ENCODE measurements around the gene THAP3. TPM values are rescaled to one million over a fixed set of nuclear protein-coding genes. Genes with fewer than 3 reads are reported as not detected.
"Not testable (repeated sequence)": the region's sequence is repeated elsewhere in the genome, so short reads cannot be mapped to it uniquely, and the experiment has no call there.

THAP3 gene
- total RNA-seq, 1 donor from 2014 or later = 25.0 TPM

GRCh38 chr1:6635910-6636760, 11.5 kb downstream of the THAP3 start:
- Mint-ChIP-seq H3K27me3 (ENCODE audit: insufficient read depth, low read depth) (peaks cover 7% of the 10 kb centered on the region), H3K9me3 (no peaks in the 10 kb centered on the region), H3K4me3 (no peak overlapping the region), H3K27ac (no peak overlapping the region), H3K4me1 (no peaks in the 10 kb centered on the region), H3K36me3 (peaks cover 10% of the 10 kb centered on the region)
- no peak overlapping the region for H3K27ac ChIP-seq
- H3K79me2 ChIP-seq (ENCODE audit: low read depth) = no peaks in the 10 kb centered on the region
- H3K9me3 ChIP-seq (ENCODE audit: low read depth) = no peaks in the 10 kb centered on the region
- H2AFZ ChIP-seq (replicated peaks) = no peak overlapping the region
- DNase-seq (ENCODE audit: low spot score) = no peak
- no peak overlapping the region for H3K4me3 ChIP-seq
- H3K9ac ChIP-seq = no peak overlapping the region
- TF ChIP-seq EZH2 (IDR thresholded peaks at IDR 0.05) (no peak), EZH2phosphoT487 (IDR thresholded peaks at IDR 0.05) (no peak), CTCF (IDR thresholded peaks at IDR 0.05) (no peak)
- no peak overlapping the region for H3K4me2 ChIP-seq
- no peaks in the 10 kb centered on the region for H3K4me1 ChIP-seq
- no peaks in the 10 kb centered on the region for H3K27me3 ChIP-seq
- peaks cover 15% of the 10 kb centered on the region for H3F3A ChIP-seq (ENCODE audit: low read depth)
- H3K36me3 ChIP-seq = no peaks in the 10 kb centered on the region
- no peaks in the 10 kb centered on the region for H4K20me1 ChIP-seq (ENCODE audit: low read depth)

GRCh38 chr1:6636778-6637177, 12.1 kb downstream of the THAP3 start:
- H3F3A ChIP-seq (ENCODE audit: low read depth) = peaks cover 15% of the 10 kb centered on the region
- H3K9me3 Mint-ChIP-seq; H4K20me1 ChIP-seq (ENCODE audit: low read depth); H3K4me3 ChIP-seq; H3K27me3 Mint-ChIP-seq (ENCODE audit: insufficient read depth, low read depth); H3K9me3 ChIP-seq (ENCODE audit: low read depth); H3K27me3 ChIP-seq; H3K4me1 Mint-ChIP-seq; H3K4me3 Mint-ChIP-seq; H3K36me3 ChIP-seq; H2AFZ ChIP-seq (replicated peaks); H3K4me2 ChIP-seq; H3K79me2 ChIP-seq (ENCODE audit: low read depth); H3K4me1 ChIP-seq; H3K9ac ChIP-seq; H3K27ac Mint-ChIP-seq; H3K27ac ChIP-seq; DNase-seq (ENCODE audit: low spot score): not testable (repeated sequence)
- H3K36me3 Mint-ChIP-seq = peaks cover 13% of the 10 kb centered on the region

- no peaks in the 10 kb centered on the region for H4K20me1 ChIP-seq (ENCODE audit: low read depth)
- H2AFZ ChIP-seq (replicated peaks) = no peak overlapping the region
- Mint-ChIP-seq H3K27me3 (ENCODE audit: insufficient read depth, low read depth) (peaks cover 6% of the 10 kb centered on the region), H3K4me1 (no peaks in the 10 kb centered on the region), H3K27ac (no peak overlapping the region), H3K9me3 (no peaks in the 10 kb centered on the region), H3K36me3 (peaks cover 20% of the 10 kb centered on the region), H3K4me3 (no peak overlapping the region)
- H3K9me3 ChIP-seq (ENCODE audit: low read depth) = no peaks in the 10 kb centered on the region
- no peaks in the 10 kb centered on the region for H3K36me3 ChIP-seq
- DNase-seq (ENCODE audit: low spot score) = no peak
- H3K9ac ChIP-seq = no peak overlapping the region
- H3K27ac ChIP-seq = no peak overlapping the region
- no peak overlapping the region for H3K4me3 ChIP-seq
- TF ChIP-seq CTCF (IDR thresholded peaks at IDR 0.05) (no peak), EZH2 (IDR thresholded peaks at IDR 0.05) (no peak), EZH2phosphoT487 (IDR thresholded peaks at IDR 0.05) (no peak)
- H3F3A ChIP-seq (ENCODE audit: low read depth) = peaks cover 15% of the 10 kb centered on the region
- no peaks in the 10 kb centered on the region for H3K27me3 ChIP-seq
- H3K79me2 ChIP-seq (ENCODE audit: low read depth) = no peaks in the 10 kb centered on the region
- no peaks in the 10 kb centered on the region for H3K4me1 ChIP-seq
- no peak overlapping the region for H3K4me2 ChIP-seq
Observed at GRCh38 chr1:6637770-6638169, 13.1 kb downstream of the THAP3 start.

GRCh38 chr1:6638226-6638625, 13.6 kb downstream of the THAP3 start:
- Histone ChIP-seq H3K4me2 (no peak overlapping the region), H3K9me3 (ENCODE audit: low read depth) (no peaks in the 10 kb centered on the region), H3K9ac (no peak overlapping the region), H2AFZ (replicated peaks) (no peak overlapping the region), H3K27ac (no peak overlapping the region), H3F3A (ENCODE audit: low read depth) (peaks cover 15% of the 10 kb centered on the region), H3K4me3 (no peak overlapping the region), H3K4me1 (no peaks in the 10 kb centered on the region), H4K20me1 (ENCODE audit: low read depth) (no peaks in the 10 kb centered on the region), H3K79me2 (ENCODE audit: low read depth) (no peaks in the 10 kb centered on the region), H3K36me3 (no peaks in the 10 kb centered on the region), H3K27me3 (no peaks in the 10 kb centered on the region)
- Mint-ChIP-seq H3K4me3 (no peak overlapping the region), H3K36me3 (peaks cover 21% of the 10 kb centered on the region), H3K4me1 (no peaks in the 10 kb centered on the region), H3K27me3 (ENCODE audit: insufficient read depth, low read depth) (peaks cover 6% of the 10 kb centered on the region), H3K9me3 (no peaks in the 10 kb centered on the region), H3K27ac (no peak overlapping the region)
- DNase-seq (ENCODE audit: low spot score) = no peak
- TF ChIP-seq CTCF (IDR thresholded peaks at IDR 0.05) (no peak), EZH2phosphoT487 (IDR thresholded peaks at IDR 0.05) (no peak), EZH2 (IDR thresholded peaks at IDR 0.05) (no peak)

- H3K27ac Mint-ChIP-seq; DNase-seq (ENCODE audit: low spot score); H3K36me3 ChIP-seq; H3F3A ChIP-seq (ENCODE audit: low read depth); H3K4me3 ChIP-seq; H3K79me2 ChIP-seq (ENCODE audit: low read depth); H3K27me3 Mint-ChIP-seq (ENCODE audit: insufficient read depth, low read depth); H3K4me1 ChIP-seq; H3K9me3 ChIP-seq (ENCODE audit: low read depth); H3K27ac ChIP-seq; H2AFZ ChIP-seq (replicated peaks); H3K9me3 Mint-ChIP-seq; H3K4me1 Mint-ChIP-seq; H3K9ac ChIP-seq; H4K20me1 ChIP-seq (ENCODE audit: low read depth); H3K27me3 ChIP-seq; H3K4me3 Mint-ChIP-seq; H3K4me2 ChIP-seq: not testable (repeated sequence)
- H3K36me3 Mint-ChIP-seq = peaks cover 21% of the 10 kb centered on the region
Observed at GRCh38 chr1:6640867-6641266, 16.2 kb downstream of the THAP3 start.
